DND-41 (cell line): Measurements from ENCODE around the gene RADIL.

ENCODE experiments used
- ATAC-seq: fragments of 200-7000 bp; cut with Tn5 transposase; 3 replicates; pipeline ENCODE4 v1.9.1; 2021; ENCODE audit warnings: low read depth; ENCODE audit not compliant: insufficient read depth
- DNase-seq: peaks from one replicate; pipeline ENCODE4 v3.0.0-alpha.2; 2020
- H2AFZ ChIP-seq: 2 replicates; pipeline ENCODE4 v1.6.0; 2012; ENCODE audit warnings: low read depth, low read length
- H3K27ac ChIP-seq: 2 replicates; pipeline ENCODE4 v1.5.1; 2012; ENCODE audit warnings: low read length, inconsistent platforms
- H3K27me3 ChIP-seq: fragments of 200-600 bp; sonication (generic); 2 replicates; pipeline ENCODE4 v1.6.0; 2012; ENCODE audit warnings: low read length, mild to moderate bottlenecking, inconsistent platforms; ENCODE audit not compliant: insufficient read depth, poor library complexity
- H3K36me3 ChIP-seq: 2 replicates; pipeline ENCODE4 v1.5.1; 2012; ENCODE audit warnings: low read length, inconsistent platforms; ENCODE audit not compliant: insufficient read depth
- H3K4me1 ChIP-seq: 2 replicates; pipeline ENCODE4 v1.5.1; 2012; ENCODE audit warnings: mild to moderate bottlenecking, low read length; ENCODE audit not compliant: insufficient read depth
- H3K4me2 ChIP-seq: 2 replicates; pipeline ENCODE4 v1.6.0; 2012; ENCODE audit warnings: mild to moderate bottlenecking, moderate library complexity, low read length, inconsistent platforms; ENCODE audit not compliant: insufficient read depth
- H3K4me3 ChIP-seq, 2 experiments: fragments of 200-600 bp in 1 of 2; shearing (Covaris generic) in 1 of 2; 2 replicates each; pipeline ENCODE4 v1.5.1; 2012 to 2016; ENCODE audit warnings: inconsistent platforms in 2 of 2, low read length in 2 of 2, mild to moderate bottlenecking in 2 of 2, low read depth in 1 of 2, moderate library complexity in 1 of 2
- H3K79me2 ChIP-seq: 2 replicates; pipeline ENCODE4 v1.6.0; 2012; ENCODE audit warnings: low read length, inconsistent platforms; ENCODE audit not compliant: insufficient read depth
- H3K9ac ChIP-seq: 2 replicates; pipeline ENCODE4 v1.6.0; 2012; ENCODE audit warnings: low read depth, mild to moderate bottlenecking, inconsistent platforms, low read length, moderate library complexity
- H3K9me3 ChIP-seq: 2 replicates; pipeline ENCODE4 v1.5.1; 2012; ENCODE audit warnings: low read length, moderate library complexity, mild to moderate bottlenecking, inconsistent platforms; ENCODE audit not compliant: insufficient read depth, severe bottlenecking
- H4K20me1 ChIP-seq: 2 replicates; pipeline ENCODE4 v1.6.0; 2012; ENCODE audit warnings: low read length; ENCODE audit not compliant: insufficient read depth
- EZH2 ChIP-seq: IDR thresholded peaks from 3 replicates; pipeline ENCODE4 v1.6.1; 2012; ENCODE audit warnings: borderline replicate concordance, low read depth, mild to moderate bottlenecking, moderate library complexity, low read length, inconsistent platforms; ENCODE audit not compliant: severe bottlenecking
- TF ChIP-seq, protein P1 (sequence below): IDR thresholded peaks from 2 replicates; pipeline ENCODE4 v1.5.1; 2012; ENCODE audit warnings: borderline replicate concordance, low read length, moderate library complexity, mild to moderate bottlenecking; ENCODE audit not compliant: poor library complexity, severe bottlenecking; ENCODE audit errors: extremely low read depth

The RADIL gene

DNA sequence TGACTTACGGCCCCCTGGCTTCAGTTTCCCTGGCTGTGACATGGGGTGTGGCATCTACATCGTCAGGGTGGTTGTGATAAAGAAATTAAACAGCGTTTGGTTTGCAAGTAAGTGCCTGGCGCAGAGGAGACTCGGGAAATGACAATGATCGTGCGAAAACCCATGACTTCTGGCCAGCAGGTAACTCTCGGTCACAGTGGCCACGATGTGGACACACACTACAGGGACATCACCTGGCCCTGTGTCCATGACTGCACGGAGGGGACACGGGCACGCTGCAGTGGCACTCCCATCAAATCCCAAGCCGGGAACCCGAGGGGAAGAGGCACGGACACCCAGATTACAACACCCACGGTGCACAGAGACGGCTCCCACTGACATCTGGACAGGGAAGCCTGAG lies 50.3 kb downstream of the RADIL start:
- DNase-seq: no peak
- Histone ChIP-seq H3K4me1 (no peaks in the 10 kb centered on the region), H2AFZ (no peak overlapping the region), H3K9ac (no peak overlapping the region), H3K27ac (no peak overlapping the region), H3K79me2 (no peaks in the 10 kb centered on the region), H4K20me1 (no peaks in the 10 kb centered on the region; the same call in 1 of the 2 replicates), H3K4me2 (no peak overlapping the region), H3K4me3 (no peak overlapping the region), H3K36me3 (no peaks in the 10 kb centered on the region), H3K27me3 (no peaks in the 10 kb centered on the region), H3K9me3 (no peaks in the 10 kb centered on the region)
- TF ChIP-seq EZH2: no peak
- TF ChIP-seq, protein P1, sequence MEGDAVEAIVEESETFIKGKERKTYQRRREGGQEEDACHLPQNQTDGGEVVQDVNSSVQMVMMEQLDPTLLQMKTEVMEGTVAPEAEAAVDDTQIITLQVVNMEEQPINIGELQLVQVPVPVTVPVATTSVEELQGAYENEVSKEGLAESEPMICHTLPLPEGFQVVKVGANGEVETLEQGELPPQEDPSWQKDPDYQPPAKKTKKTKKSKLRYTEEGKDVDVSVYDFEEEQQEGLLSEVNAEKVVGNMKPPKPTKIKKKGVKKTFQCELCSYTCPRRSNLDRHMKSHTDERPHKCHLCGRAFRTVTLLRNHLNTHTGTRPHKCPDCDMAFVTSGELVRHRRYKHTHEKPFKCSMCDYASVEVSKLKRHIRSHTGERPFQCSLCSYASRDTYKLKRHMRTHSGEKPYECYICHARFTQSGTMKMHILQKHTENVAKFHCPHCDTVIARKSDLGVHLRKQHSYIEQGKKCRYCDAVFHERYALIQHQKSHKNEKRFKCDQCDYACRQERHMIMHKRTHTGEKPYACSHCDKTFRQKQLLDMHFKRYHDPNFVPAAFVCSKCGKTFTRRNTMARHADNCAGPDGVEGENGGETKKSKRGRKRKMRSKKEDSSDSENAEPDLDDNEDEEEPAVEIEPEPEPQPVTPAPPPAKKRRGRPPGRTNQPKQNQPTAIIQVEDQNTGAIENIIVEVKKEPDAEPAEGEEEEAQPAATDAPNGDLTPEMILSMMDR: no peak
- ATAC-seq: no peak

DNA sequence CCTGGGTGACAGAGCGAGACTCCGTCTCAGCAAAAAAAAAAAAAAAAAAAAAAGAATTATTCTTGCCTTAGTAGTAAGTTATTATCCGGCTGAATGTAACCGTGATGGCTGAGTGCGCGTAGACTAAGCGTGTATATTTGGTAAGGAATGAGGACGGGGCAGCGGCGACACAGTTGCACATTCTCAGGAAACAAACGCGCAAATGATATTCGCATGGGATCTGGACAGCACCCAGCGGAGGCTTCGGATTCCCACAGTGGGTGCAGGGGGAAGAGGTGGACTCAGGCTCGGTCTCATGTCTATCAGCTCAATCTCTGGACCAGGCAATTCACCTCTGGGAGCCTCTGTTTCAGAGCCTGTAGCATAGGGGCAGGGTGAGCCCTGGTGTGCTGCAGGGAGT lies 50.8 kb downstream of the RADIL start:
- Histone ChIP-seq H3K36me3 (no peaks in the 10 kb centered on the region), H3K9me3 (no peaks in the 10 kb centered on the region), H3K79me2 (no peaks in the 10 kb centered on the region), H3K4me1 (no peaks in the 10 kb centered on the region), H4K20me1 (no peaks in the 10 kb centered on the region; the same call in 1 of the 2 replicates), H3K27me3 (no peaks in the 10 kb centered on the region), H3K27ac (no peak overlapping the region), H2AFZ (no peak overlapping the region), H3K4me2 (no peak overlapping the region), H3K9ac (no peak overlapping the region), H3K4me3 (no peak overlapping the region)
- ATAC-seq (no peak), DNase-seq (no peak)
- TF ChIP-seq, protein P1: no peak
- no peak for TF ChIP-seq EZH2

DNA sequence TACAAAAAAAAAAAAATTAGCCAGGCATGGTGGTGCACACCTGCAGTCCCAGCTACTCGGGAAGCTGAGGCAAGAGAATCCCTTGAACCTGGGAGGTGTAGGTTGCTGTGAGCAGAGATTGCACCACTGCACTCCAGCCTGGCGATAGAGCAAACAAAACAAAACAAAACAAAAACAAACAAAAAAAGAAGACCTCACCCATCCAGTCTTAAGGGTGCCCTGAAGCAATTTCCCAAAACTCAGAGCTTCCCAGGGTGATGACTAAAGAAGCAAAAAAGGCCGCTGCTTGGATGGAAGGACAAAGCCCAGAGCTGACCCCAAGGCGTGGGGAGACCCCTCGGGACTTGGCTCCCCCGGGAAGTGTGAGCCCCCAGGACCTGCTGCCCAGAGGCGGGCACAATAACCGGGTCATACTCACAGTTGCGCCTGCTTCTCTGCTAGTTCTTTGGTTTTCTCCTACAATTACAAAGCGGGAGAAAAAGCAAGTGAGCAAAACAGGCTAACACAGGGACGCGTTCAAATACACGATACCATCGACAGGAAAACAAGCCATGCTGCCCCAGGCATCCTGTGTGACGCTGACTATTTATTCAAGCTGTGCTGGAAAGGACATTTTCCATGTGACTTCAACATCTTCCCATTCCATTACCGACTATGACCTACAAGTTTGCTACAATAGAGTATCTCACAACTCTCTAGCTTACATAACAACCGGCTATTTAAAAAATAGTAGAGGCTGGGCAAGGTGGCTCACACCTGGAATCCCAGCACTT lies 51.6 kb downstream of the RADIL start:
- TF ChIP-seq, protein P1: no peak
- TF ChIP-seq EZH2: no peak
- H3K27ac ChIP-seq: no peak overlapping the region
- H3K4me3 ChIP-seq: no peak overlapping the region
- H3K4me1 ChIP-seq: no peaks in the 10 kb centered on the region
- H3K4me2 ChIP-seq: no peak overlapping the region
- no peak for ATAC-seq
- H2AFZ ChIP-seq: no peak overlapping the region
- DNase-seq: no peak
- H3K27me3 ChIP-seq: no peaks in the 10 kb centered on the region
- H4K20me1 ChIP-seq: no peaks in the 10 kb centered on the region; the same call in 1 of the 2 replicates
- no peaks in the 10 kb centered on the region for H3K36me3 ChIP-seq
- H3K9ac ChIP-seq: no peak overlapping the region
- H3K9me3 ChIP-seq: no peaks in the 10 kb centered on the region
- H3K79me2 ChIP-seq: no peaks in the 10 kb centered on the region
